HEK293 (cell line): ENCODE data around the gene MYRFL.

Source experiments
- CTCF ChIA-PET: fragments of 350-600 bp; formaldehyde crosslinking; extraction: SDS; loops from one replicate; lab custom pipeline; 2021; ENCODE audit warnings: antibody characterized with exemption; lab: Yijun Ruan, JAX
- POLR2A ChIA-PET: fragments of 300-600 bp; formaldehyde crosslinking; extraction: SDS; loops from one replicate; lab custom pipeline; 2020; ENCODE audit warnings: antibody characterized with exemption, inconsistent platforms; lab: Yijun Ruan, JAX
- H3K27ac ChIP-seq: fragments of 200-500 bp; sonication (Bioruptor generic); 2 replicates; pipeline ENCODE4 v1.5.1; 2014; ENCODE audit warnings: low read depth, low read length, control low read depth, inconsistent platforms; ENCODE audit errors: extremely low read depth
- H3K36me3 ChIP-seq, 2 experiments: fragments of 200-500 bp in 1 of 2; sonication (Bioruptor generic) in 1 of 2; 1 replicate in 1 of 2; 2 replicates in 1 of 2; pipeline ENCODE4 v1.5.1; 2014 to 2017; ENCODE audit warnings: inconsistent platforms in 2 of 2, low read length in 2 of 2; ENCODE audit not compliant: control insufficient read depth in 2 of 2, insufficient read depth in 1 of 2
- H3K4me1 ChIP-seq: fragments of 200-500 bp; sonication (Bioruptor generic); 2 replicates; pipeline ENCODE4 v1.5.1; 2014; ENCODE audit warnings: mild to moderate bottlenecking, low read length, inconsistent platforms; ENCODE audit not compliant: control insufficient read depth, insufficient read depth
- H3K4me3 ChIP-seq: 2 replicates; pipeline ENCODE4 v1.5.1; 2011; ENCODE audit warnings: low read depth, mild to moderate bottlenecking, control low read depth, low read length, moderate library complexity
- H3K9me3 ChIP-seq: fragments of 200-500 bp; sonication (Bioruptor generic); 2 replicates; pipeline ENCODE4 v1.5.1; 2014; ENCODE audit warnings: low read depth, low read length, inconsistent platforms; ENCODE audit not compliant: control insufficient read depth, insufficient read depth
- GLI2 ChIP-seq: fragments of 450-650 bp; formaldehyde crosslinking; IDR thresholded peaks from 2 replicates; pipeline ENCODE4; 2017; ENCODE audit warnings: missing biosample characterization, missing genetic modification characterization, low read depth, borderline replicate concordance
- PRDM2 ChIP-seq: fragments of 450-650 bp; formaldehyde crosslinking; IDR thresholded peaks from 2 replicates; pipeline ENCODE4 v1.5.1; 2016; ENCODE audit warnings: missing biosample characterization, missing genetic modification characterization, borderline replicate concordance
- PRDM6 ChIP-seq: fragments of 450-650 bp; formaldehyde crosslinking; IDR thresholded peaks from 2 replicates; pipeline ENCODE4 v1.5.1; 2017; ENCODE audit warnings: missing biosample characterization, missing genetic modification characterization
- TSHZ1 ChIP-seq: fragments of 450-650 bp; formaldehyde crosslinking; IDR thresholded peaks from 2 replicates; pipeline ENCODE4 v1.5.1; 2016; ENCODE audit warnings: missing biosample characterization, missing genetic modification characterization, borderline replicate concordance
- ZBTB17 ChIP-seq: fragments of 450-650 bp; formaldehyde crosslinking; IDR thresholded peaks from 2 replicates; pipeline ENCODE4 v1.5.1; 2016; ENCODE audit warnings: missing biosample characterization, missing genetic modification characterization
- ZNF169 ChIP-seq: fragments of 450-650 bp; formaldehyde crosslinking; IDR thresholded peaks from 2 replicates; pipeline ENCODE4 v1.5.1; 2016; ENCODE audit warnings: missing biosample characterization, missing genetic modification characterization
- ZNF292 ChIP-seq: fragments of 450-650 bp; formaldehyde crosslinking; IDR thresholded peaks from 2 replicates; pipeline ENCODE4 v1.5.1; 2016; ENCODE audit warnings: low read depth, missing biosample characterization, missing genetic modification characterization, borderline replicate concordance
- ZNF324 ChIP-seq: fragments of 450-650 bp; formaldehyde crosslinking; IDR thresholded peaks from 2 replicates; pipeline ENCODE4 v1.5.1; 2016; ENCODE audit warnings: missing biosample characterization, missing genetic modification characterization
- ZNF354C ChIP-seq: fragments of 450-650 bp; formaldehyde crosslinking; IDR thresholded peaks from 2 replicates; pipeline ENCODE4 v1.5.1; 2016; ENCODE audit warnings: missing biosample characterization, missing genetic modification characterization, low read depth, borderline replicate concordance
- ZNF518A ChIP-seq: fragments of 450-650 bp; formaldehyde crosslinking; conservative IDR thresholded peaks from 2 replicates; pipeline ENCODE4 v1.5.1; 2016; ENCODE audit warnings: low read depth, missing biosample characterization, missing genetic modification characterization
- ZNF558 ChIP-seq: fragments of 450-650 bp; formaldehyde crosslinking; IDR thresholded peaks from 2 replicates; pipeline ENCODE4 v1.5.1; 2016; ENCODE audit warnings: missing biosample characterization, missing genetic modification characterization
- ZNF621 ChIP-seq: fragments of 450-650 bp; formaldehyde crosslinking; IDR thresholded peaks from 2 replicates; pipeline ENCODE4 v1.5.1; 2017; ENCODE audit warnings: missing biosample characterization, missing genetic modification characterization
- ZNF623 ChIP-seq: fragments of 450-650 bp; formaldehyde crosslinking; IDR thresholded peaks from 2 replicates; pipeline ENCODE4 v1.5.1; 2016; ENCODE audit warnings: missing biosample characterization, missing genetic modification characterization
- ZNF629 ChIP-seq: fragments of 450-650 bp; formaldehyde crosslinking; IDR thresholded peaks from 2 replicates; pipeline ENCODE4 v1.5.1; 2017; ENCODE audit warnings: missing biosample characterization, missing genetic modification characterization
- ZNF677 ChIP-seq: fragments of 450-650 bp; IDR thresholded peaks from 2 replicates; pipeline ENCODE4 v1.5.0; 2018; ENCODE audit warnings: missing biosample characterization, mild to moderate bottlenecking, missing genetic modification characterization, moderate library complexity
- ZSCAN4 ChIP-seq: fragments of 450-650 bp; formaldehyde crosslinking; IDR thresholded peaks from 2 replicates; pipeline ENCODE4 v1.5.1; 2017; ENCODE audit warnings: missing biosample characterization, missing genetic modification characterization

The MYRFL gene

GRCh38 chr12:69987579-69988091 lies 162.6 kb downstream of the MYRFL start (continued):
- TF ChIP-seq ZNF621 (no peak), ZNF623 (tag by site-specific recombination) (no peak), ZSCAN4 (tag by site-specific recombination) (peak; percentile 78), ZNF292 (tag by site-specific recombination) (no peak), ZNF677 (tag by site-specific recombination) (no peak), ZNF518A (tag by site-specific recombination) (0 out of 2 replicates have a peak, but pooled peaks have one; percentile 27), ZNF558 (tag by site-specific recombination) (no peak), TSHZ1 (tag by site-specific recombination) (no peak), ZNF354C (no peak), PRDM6 (tag by site-specific recombination) (peak; percentile 77), ZBTB17 (tag by site-specific recombination) (peak; percentile 71)

- POLR2A ChIA-PET = no interaction called here
- no peaks in the 10 kb centered on the region for H3K9me3 ChIP-seq
- H3K27ac ChIP-seq = no peak overlapping the region
- H3K4me3 ChIP-seq = no peak overlapping the region
- no peaks in the 10 kb centered on the region for H3K36me3 ChIP-seq
- CTCF ChIA-PET = interaction anchor here (0.7 to 1.0 kb wide), 2 partner anchors 87 to 583 kb away, joined by 3 to 5 read pairs; no protein-coding TSS in a partner anchor
- peaks cover 5% of the 10 kb centered on the region for H3K4me1 ChIP-seq
- no peak for TF ChIP-seq ZNF169
- no peak for TF ChIP-seq GLI2 (tag by site-specific recombination)
- TF ChIP-seq PRDM2 = no peak
- TF ChIP-seq ZNF324 (tag by site-specific recombination) = no peak
- no peak for TF ChIP-seq ZNF629 (tag by site-specific recombination)
Observed at GRCh38 chr12:69988481-69989321, 163.7 kb downstream of the MYRFL start.
